ENCODE data around the gene SLCO2A1.

The SLCO2A1 gene

DNA sequence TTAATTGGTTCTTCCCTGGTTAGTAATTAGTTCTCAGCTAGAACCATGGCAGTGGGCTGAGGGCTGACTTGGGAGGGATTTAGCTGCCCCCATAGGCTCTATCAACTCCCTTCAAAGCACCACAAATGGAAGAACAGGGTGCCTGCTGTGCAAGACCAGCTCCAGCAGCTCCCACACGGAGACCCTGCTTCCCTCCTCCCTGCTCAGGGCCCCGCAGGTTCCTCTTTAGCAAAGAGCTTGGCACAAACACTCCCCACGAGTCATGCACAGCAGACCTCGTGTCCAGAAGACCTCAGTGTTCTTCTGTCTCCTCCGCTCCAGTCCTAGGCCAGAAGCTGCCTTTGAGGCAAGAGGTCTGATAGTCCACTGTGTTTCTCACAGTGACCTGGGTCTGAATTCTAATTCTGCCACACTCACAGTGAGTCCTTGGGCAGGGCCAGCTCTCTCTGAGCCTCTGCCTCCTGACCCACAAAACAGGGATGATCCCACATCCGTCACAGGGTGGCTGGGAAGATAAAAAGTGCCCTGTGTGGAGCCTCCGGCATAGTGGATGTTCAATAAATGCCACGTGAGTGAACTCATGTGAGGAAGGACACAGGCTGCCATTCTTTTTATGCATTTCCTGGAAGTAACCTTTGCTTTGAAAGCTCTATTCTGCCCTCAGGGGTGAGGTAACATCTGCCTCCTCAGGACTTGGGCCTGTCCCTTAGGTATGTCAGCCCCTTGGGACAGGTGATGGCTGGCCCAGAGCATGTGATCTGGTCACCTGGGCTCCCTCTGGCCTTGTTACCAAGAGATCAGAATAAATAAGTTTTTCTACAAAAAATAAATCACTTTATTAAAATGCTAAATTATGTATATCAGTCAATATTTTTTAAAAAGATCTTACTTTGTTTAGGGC is 141.7 kb downstream of the SLCO2A1 start:
- ChIA-PET CTCF (no interaction called here), POLR2A (ENCODE audit: low non-redundant PET) (no interaction called here)

DNA sequence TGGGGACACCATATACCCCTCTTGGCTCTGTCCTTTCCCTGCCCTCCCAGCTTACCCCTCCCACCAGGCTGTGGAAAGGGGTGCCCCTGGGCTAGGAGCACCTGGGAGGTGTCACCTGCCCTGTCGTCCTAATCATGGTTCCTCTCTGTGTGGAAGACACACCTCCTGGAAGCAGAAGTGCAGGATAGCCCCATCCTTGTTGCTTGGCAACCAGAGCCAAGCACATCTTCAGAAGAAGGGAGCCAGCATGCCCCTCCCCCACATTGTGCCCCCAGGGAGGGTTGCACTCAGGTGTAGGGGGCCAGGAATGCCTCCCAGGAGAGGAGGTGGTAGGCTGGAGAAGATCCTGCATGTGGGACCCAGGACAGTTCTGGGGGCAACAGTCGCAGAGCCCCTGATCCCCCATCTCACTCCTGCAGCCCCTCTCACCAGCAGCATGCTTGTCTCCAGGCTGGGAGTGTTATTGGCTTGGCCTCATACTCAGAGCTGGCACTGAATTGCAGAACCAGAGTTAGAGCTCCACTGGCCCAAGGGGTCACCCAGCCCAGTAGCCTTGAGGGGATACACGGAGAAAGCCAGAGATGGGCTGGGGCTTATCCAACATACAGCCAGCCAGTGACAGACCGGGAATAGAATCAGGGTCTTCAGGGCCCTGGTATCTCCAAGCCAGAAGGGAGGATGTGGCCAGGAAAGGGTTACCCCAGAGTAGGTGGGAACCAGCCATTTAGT is 142.5 kb downstream of the SLCO2A1 start:
- TF ChIP-seq, protein P1, sequence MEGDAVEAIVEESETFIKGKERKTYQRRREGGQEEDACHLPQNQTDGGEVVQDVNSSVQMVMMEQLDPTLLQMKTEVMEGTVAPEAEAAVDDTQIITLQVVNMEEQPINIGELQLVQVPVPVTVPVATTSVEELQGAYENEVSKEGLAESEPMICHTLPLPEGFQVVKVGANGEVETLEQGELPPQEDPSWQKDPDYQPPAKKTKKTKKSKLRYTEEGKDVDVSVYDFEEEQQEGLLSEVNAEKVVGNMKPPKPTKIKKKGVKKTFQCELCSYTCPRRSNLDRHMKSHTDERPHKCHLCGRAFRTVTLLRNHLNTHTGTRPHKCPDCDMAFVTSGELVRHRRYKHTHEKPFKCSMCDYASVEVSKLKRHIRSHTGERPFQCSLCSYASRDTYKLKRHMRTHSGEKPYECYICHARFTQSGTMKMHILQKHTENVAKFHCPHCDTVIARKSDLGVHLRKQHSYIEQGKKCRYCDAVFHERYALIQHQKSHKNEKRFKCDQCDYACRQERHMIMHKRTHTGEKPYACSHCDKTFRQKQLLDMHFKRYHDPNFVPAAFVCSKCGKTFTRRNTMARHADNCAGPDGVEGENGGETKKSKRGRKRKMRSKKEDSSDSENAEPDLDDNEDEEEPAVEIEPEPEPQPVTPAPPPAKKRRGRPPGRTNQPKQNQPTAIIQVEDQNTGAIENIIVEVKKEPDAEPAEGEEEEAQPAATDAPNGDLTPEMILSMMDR (conservative IDR thresholded peaks at IDR 0.05; ENCODE audit: low read depth): no peak
- no peak overlapping the region for H3K27ac ChIP-seq
- CTCF ChIA-PET: interaction anchor here (0.6 to 1.3 kb wide), 2 partner anchors 69 to 974 kb away, joined by 3 read pairs; no protein-coding TSS in a partner anchor
- no peak for DNase-seq (ENCODE audit: low spot score)
- POLR2A ChIA-PET (ENCODE audit: low non-redundant PET): no interaction called here

More for the DNA sequence above, 141.7 kb downstream of the SLCO2A1 start:
- H3K27ac ChIP-seq: no peak overlapping the region
- TF ChIP-seq, protein P1 (conservative IDR thresholded peaks at IDR 0.05; ENCODE audit: low read depth): no peak
- DNase-seq (ENCODE audit: low spot score): no peak

DNA sequence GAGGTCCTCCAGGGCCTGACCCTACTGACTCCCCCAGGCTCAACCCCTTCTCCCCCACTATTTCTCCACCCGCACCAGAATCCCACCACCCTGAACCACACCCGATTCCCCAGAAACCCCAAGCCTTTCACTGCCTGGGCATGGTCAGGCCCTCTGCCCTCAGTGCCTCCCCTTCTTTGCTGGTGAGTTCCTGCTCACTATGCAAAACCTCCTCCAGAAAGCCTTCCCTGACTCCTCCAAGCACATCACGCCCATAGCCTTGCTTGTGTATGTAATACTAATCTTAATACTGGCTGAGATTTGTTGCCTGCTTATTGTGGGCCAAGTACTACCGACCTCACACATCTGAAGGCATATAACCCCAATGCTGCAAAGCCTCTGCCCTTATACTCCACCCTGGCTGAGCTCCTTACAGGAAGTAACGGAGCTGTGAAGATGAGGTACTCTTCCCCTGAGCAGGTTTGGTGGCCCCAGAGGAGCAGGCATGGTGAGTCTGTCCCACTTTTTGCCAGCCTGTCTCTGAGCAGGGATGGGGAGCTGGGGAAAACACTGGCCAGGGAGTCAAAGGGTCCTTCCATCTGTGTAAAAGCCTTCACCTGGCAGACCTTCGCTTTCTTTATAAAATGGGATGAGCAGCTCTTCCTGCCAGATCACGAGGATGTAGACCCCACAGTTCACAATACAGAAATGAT is 143.5 kb downstream of the SLCO2A1 start:
- no peak for DNase-seq (ENCODE audit: low spot score)
- CTCF ChIA-PET: interaction anchor here (1.3 kb wide), 1 partner anchor 68 kb away, joined by 3 read pairs; no protein-coding TSS in a partner anchor
- POLR2A ChIA-PET (ENCODE audit: low non-redundant PET): no interaction called here

DNA sequence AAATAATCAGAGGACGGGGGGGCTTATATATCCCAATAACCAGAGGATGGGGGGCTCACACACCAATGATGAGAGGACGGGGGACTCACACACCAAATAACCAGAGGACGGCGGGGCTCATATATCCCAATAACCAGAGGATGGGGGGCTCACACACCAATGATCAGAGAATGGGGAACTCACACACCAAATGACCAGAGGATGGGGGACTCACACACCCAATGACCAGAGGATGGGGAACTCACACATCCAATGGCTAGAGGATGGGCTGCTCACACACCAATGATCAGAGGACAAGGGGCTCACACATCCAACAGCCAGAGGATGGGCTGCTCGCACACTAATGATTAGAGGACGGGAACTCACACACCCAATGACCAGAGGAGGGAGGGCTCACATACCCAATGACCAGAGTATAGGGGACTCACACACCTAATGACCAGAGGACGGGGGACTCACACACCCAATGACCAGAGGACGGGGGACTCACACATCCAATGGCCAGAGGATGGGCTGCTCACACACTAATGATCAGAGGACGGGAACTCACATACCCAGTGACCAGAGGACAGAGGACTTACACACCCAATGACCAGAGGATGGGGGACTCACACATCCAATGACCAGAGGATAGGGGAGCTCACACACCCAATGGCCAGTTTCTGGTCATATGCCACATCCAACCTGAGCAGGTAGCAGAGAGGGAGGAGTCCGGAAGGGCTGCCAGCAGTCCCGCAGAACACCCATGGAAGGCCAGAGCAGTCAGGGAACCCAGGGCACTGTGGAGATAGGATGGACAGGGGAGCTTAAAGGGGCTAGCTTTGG is 144.6 kb downstream of the SLCO2A1 start:
- TF ChIP-seq, protein P1 (conservative IDR thresholded peaks at IDR 0.05; ENCODE audit: low read depth): no peak
- CTCF ChIA-PET: no interaction called here
- no peak for DNase-seq (ENCODE audit: low spot score)
- H3K27ac ChIP-seq: no peak overlapping the region
- POLR2A ChIA-PET (ENCODE audit: low non-redundant PET): no interaction called here

More for the DNA sequence above, 143.5 kb downstream of the SLCO2A1 start:
- H3K27ac ChIP-seq: no peak overlapping the region
- TF ChIP-seq, protein P1 (conservative IDR thresholded peaks at IDR 0.05; ENCODE audit: low read depth): no peak

DNA sequence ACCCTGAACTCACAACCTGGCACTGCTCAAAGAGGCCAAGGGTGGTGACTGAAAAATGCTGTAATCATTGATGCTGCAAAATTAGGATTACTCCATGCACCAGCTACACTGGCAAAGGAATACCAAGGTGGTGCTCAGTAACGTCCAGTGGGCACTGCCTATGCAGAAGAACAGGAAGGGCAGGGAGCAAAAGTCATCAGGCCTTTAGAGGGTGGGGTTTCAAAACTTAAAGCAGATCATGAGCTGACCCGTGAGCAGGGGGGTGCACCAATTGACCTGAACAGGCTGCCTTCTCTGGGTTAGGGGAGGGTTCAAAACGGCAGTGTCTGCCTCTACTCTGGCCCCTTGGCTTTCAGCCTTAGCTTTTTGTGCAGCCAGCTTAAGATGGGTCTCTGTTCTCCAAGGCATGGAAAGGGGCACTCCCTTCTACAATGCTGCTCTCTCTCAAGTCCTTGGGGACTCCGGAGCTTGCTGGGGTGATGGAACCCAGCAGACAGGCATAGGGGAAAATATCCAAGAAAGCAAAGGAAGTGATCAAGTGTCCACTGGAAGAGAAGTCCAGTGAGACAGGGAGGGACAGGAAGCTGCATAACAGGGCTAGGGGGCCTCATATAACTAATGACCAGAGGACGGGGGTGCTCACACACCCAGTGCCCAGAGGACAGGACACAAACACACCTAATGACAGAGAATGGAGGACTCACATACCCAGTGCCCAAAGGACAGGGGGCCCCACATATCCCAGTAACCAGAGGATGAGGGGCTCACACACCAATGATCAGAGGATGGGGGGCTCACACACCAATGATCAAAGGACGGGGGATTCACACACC is 145.5 kb downstream of the SLCO2A1 start:
- ChIA-PET CTCF (interaction anchor here (0.7 to 1.0 kb wide), 2 partner anchors 21 to 329 kb away, joined by 3 read pairs; no protein-coding TSS in a partner anchor), POLR2A (ENCODE audit: low non-redundant PET) (no interaction called here)
- no peak for DNase-seq (ENCODE audit: low spot score)

More for the DNA sequence above, 145.5 kb downstream of the SLCO2A1 start:
- TF ChIP-seq, protein P1 (conservative IDR thresholded peaks at IDR 0.05; ENCODE audit: low read depth): no peak
- H3K27ac ChIP-seq: no peak overlapping the region

Data from RWPE1 (cell line).